HG03064 (cell line): Measurements from ENCODE around the gene COMMD8.
A peak's percentile ranks its signal among the peaks of the same experiment; 100 is the strongest.

Experiments
- ATAC-seq: cut with Tn5 transposase; IDR thresholded peaks from one replicate; pipeline ENCODE4 v1.9.1; 2021; ENCODE audit warnings: low read depth; ENCODE audit not compliant: unreplicated experiment

COMMD8 gene

GRCh38 chr4:47473141-47473750 is 9.7 kb upstream of the COMMD8 start:
- no peak for ATAC-seq

DNA sequence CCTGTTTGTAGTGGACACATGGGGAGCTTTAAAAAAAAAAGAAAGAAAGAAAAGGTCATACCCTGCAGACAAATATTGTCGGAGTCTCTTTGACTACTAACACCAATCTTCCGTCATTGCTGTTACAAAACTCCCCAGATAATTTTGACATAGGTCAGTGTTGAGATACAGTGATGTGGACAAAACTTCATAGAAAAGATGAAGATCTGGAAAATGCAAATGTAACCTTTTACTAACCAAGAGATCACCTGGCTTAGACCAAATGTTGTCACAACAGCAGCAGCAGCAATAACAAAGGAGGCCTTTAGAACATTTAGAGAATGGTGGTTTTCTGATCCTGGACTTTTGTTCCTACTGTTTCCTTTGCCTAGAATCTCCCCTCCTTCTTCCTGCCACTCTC is 8.1 kb upstream of the COMMD8 start:
- ATAC-seq: no peak

GRCh38 chr4:47471064-47471463 is 7.6 kb upstream of the COMMD8 start:
- no peak for ATAC-seq

- ATAC-seq: no peak
These were observed 6.4 kb upstream of the COMMD8 start for GRCh38 chr4:47469951-47470350.

DNA sequence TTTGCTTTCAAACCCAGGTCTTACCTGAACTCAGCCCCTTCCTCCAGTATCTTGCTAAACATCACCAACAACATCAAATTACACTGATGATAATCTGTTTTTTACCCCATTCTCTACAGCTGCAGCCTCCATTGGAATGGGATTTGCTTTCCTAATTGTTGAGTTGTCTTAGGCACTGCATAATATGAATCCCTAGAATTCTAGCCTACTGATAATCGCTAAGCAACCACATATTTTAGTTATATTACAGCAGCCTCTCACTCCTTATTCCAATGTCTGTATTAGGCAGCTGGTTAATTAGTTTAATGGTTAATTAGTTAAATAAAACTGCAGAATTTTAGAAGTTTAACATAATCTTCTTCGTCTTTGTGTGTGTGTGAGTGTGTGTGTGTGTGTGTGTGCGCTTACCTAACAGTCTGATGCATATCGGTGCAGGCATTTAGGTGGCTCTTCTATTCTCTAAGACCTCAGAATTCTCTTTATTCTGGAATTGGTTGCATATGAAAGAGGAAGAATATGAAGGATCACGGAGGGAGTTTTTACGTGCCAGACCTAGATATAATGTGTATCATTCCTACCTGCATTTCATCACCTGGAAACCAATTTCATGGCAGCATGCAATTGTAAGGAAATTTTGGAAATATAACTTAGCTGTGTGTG is 5.3 kb upstream of the COMMD8 start:
- no peak for ATAC-seq

- ATAC-seq: no peak
These were observed 2.7 kb upstream of the COMMD8 start for GRCh38 chr4:47466056-47466785.

DNA sequence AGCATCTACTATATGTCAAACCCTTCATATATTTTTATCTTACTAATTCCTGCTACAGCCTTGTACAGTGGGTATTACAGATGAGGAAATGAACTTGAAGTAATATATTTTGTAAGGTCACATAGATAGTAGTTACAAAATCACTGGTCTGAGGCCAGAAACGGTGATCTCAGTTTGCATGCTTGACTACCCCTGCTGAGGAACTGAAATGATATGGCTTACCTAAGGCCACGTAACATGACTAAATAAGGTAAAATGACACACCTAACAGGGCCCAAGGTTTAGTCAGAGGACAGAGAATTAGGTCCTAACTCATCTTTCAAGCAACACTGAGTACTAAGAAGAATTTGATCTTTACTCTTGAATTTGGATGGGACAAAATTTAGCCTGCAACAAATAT is 1.5 kb upstream of the COMMD8 start:
- no peak for ATAC-seq

DNA sequence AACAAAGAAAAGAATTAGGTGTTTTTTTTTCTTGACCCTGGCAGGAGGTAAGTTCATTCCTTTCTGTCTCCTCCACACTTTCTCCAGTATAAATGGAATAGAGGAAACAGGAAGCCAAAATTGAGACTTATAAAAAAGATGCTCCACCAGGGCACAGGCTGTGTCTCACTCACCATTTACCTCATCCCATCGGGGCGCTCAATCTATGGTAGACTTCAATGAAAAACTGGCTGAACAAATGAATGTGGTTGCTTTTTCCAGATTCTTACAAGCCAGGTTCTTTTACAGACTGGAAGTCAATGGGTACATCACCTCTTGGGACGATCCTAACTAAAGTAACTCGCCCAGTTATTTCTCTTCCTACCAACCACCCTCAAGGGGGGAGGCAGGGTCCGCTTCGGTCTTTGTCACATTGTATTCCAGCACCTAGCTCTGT is 685 bp downstream of the COMMD8 start:
- peak; percentile 29 for ATAC-seq

DNA sequence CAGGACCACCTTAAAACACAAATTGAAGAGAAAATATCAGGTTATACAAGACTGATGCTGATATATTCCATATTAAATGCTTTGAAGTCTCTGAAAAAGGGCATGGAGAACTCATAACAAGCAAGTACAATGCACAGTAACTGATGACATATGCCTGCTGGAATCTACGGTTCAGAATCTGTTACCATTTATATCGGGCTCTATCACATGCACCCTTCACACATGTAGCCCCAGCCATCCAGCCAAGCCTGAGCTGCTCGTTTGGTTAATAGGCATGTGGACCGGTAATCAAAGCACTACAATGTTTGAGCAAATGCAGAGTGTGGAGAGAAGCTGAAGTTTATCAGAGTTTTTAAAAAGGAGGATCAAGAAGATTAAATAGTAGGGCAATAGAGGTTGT is 11.8 kb downstream of the COMMD8 start:
- no peak for ATAC-seq

DNA sequence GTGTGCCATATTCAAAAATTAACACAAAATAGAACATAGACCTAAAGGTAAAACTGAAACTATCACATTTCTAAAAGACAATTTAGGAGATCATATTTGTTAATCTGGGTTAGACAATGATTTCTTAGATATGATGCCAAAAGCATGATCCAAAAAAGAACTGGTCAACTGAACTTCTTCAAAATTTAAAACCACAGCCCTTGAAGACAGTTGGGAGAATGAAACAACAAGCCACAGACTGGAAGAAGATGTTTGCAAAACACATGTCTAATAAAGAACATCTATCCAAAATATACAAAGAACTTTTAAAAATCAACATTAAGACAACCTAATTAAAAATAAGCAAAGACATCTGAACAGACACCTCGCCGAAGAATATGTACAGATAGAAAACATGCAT is 19.5 kb downstream of the COMMD8 start:
- no peak for ATAC-seq

DNA sequence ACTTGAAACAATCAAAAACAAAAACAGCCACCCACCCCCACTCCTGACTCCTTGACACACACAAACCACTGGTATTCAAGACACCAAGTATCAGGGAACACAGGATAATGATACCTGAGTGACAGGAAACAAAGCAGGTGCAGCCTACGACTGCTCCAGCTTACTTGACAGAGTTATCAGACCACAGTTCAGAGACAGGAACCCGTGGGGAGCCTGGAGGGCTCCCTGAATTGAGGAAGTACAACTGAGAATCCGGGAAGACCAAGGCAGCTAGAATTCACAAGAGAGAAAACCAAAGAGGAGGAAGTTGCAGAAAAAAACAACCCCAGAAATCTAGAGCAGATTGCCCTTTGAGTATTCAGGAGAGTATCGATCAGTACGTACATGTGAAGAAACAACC is 20.5 kb downstream of the COMMD8 start:
- ATAC-seq: peak; percentile 73

DNA sequence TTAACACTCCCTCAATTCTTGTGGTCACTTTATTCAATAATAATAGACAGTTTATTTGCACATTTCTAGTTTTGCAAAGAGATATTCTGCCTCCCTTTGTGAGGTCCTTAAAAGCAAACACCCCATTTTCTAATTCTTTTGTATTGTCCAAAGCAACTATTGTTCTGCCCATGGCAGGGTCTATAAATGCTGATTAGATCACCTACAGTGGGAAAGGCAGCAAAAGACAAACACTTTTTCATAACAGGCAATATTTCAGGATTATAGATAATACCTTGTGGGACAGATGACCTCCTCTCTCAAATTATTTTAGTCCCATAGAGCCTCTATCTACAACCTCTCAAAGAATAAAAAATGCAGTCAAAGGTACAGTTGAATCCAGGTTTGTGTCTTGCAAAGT is 28.6 kb downstream of the COMMD8 start:
- no peak for ATAC-seq

DNA sequence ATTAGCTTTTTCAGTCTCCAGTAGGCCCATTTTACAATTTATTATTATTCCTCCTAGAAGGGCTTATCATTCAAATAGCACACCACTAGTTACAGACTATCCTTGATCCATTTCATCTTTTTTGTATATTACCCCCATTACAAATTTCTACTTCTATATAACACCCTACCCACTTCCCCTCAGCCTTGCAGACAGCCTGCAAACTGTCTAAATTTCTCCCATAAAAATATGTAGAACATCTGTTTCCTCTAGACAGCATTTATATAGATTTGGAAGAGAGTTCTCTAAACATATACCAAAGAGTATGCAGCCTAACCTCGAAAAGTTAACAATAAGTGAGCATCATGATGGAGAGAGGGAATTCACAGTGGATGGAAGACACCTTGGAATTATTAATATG is 30.8 kb downstream of the COMMD8 start:
- ATAC-seq: no peak

DNA sequence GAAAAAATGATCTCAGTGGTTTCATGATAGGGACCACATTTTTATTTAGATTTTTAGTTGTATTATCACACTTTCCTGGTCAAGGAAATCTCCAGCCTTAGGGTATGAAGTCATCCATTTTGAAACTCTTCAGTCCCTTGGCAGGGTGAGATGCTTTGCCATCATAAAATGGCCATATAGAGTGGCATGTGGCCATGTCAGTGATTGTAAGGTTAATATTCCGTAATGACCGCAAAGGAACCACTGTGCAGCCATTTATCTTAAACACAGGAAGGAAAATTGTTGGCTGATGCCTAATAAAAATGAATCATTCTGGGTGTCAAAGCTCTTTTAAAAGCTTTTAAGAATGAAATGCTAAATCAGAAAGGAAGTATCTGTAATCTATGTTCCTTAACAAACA is 35.6 kb downstream of the COMMD8 start:
- ATAC-seq: no peak

GRCh38 chr4:47425628-47426027 is 37.9 kb downstream of the COMMD8 start:
- no peak for ATAC-seq

DNA sequence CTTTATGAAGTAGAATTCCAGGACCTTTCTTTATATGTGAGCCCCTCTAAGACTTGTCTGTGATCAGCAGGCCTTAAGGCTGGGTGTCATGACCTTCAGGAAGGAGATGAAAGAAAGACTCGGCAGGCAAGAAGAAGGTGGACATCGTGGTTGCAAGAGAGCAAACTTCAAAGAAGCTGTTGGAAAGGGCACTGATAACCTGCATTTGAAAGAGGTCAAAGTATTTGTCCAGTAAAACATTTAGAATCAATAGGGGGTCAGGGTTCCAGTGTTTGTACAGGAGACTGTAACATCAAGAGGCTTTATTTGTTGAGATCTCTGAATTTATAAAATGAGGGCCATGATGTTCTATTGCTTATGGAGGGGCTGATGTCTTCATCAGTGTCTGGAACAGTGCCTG is 44.2 kb downstream of the COMMD8 start:
- no peak for ATAC-seq

- no peak for ATAC-seq
These were observed 45.4 kb downstream of the COMMD8 start for GRCh38 chr4:47418147-47418546.

GRCh38 chr4:47415719-47416118 is 47.8 kb downstream of the COMMD8 start:
- ATAC-seq: no peak

GRCh38 chr4:47413521-47413920 is 50.0 kb downstream of the COMMD8 start:
- ATAC-seq: no peak

DNA sequence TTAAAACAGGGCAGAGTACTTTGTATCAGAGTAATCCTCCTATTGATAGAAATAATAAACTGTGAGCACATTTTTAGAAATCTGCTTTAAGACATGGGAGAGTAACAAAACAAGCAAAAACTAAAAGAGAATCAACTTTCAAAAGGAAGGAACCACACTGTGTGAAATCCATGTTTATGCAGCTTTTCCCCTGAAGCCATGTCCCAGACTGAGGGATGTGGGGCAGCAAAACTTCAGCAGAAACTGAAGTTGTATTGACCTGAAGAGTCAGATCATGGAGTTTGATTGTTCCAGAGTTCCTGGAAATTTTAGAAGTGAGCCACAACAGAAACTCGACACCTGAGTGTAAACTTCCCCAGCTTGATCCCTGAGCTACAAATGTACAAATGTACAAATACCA is 53.2 kb downstream of the COMMD8 start:
- ATAC-seq: no peak

- ATAC-seq: no peak
These were observed 57.1 kb downstream of the COMMD8 start for GRCh38 chr4:47406408-47406807.
